AG10803 (cell line): ENCODE measurements around the gene PLK4.
"Not testable (repeated sequence)": the region's sequence is repeated elsewhere in the genome, so short reads cannot be mapped to it uniquely, and the experiment has no call there.

Experiments
- DNase-seq: peaks from one replicate; pipeline ENCODE4 v3.0.0; 2010; ENCODE audit warnings: low read depth
- H3K4me3 ChIP-seq: 2 replicates; pipeline ENCODE4 v1.5.1; 2011; ENCODE audit warnings: mild to moderate bottlenecking, low read length, control low read depth
- TF ChIP-seq, protein P1 (sequence below): conservative IDR thresholded peaks from 2 replicates; pipeline ENCODE4 v1.5.1; 2011; ENCODE audit warnings: mild to moderate bottlenecking, low read length, control low read depth, inconsistent platforms

Gene PLK4

DNA sequence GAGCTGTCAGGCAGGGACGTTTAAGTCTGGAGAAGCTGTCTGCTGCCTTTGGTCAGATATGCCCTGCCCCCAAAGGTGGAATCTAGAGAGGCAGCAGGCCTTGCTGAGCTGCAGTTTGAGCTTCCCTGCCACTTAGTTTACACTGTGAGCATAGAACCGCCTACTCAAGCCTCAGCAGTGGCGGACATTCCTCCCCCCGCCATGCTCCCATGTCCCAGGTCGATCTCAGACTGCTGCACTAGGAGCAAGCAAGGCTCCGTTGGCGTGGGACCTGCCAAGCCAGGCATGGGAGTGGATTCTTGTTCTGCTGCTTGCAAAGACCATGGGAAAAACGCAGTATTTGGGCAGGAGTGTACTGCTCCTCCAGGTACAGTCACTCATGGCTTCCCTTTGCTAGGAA is 24.3 kb downstream of the PLK4 start:
- DNase-seq = no peak
- H3K4me3 ChIP-seq = no peak overlapping the region
- TF ChIP-seq, protein P1, sequence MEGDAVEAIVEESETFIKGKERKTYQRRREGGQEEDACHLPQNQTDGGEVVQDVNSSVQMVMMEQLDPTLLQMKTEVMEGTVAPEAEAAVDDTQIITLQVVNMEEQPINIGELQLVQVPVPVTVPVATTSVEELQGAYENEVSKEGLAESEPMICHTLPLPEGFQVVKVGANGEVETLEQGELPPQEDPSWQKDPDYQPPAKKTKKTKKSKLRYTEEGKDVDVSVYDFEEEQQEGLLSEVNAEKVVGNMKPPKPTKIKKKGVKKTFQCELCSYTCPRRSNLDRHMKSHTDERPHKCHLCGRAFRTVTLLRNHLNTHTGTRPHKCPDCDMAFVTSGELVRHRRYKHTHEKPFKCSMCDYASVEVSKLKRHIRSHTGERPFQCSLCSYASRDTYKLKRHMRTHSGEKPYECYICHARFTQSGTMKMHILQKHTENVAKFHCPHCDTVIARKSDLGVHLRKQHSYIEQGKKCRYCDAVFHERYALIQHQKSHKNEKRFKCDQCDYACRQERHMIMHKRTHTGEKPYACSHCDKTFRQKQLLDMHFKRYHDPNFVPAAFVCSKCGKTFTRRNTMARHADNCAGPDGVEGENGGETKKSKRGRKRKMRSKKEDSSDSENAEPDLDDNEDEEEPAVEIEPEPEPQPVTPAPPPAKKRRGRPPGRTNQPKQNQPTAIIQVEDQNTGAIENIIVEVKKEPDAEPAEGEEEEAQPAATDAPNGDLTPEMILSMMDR = no peak

DNA sequence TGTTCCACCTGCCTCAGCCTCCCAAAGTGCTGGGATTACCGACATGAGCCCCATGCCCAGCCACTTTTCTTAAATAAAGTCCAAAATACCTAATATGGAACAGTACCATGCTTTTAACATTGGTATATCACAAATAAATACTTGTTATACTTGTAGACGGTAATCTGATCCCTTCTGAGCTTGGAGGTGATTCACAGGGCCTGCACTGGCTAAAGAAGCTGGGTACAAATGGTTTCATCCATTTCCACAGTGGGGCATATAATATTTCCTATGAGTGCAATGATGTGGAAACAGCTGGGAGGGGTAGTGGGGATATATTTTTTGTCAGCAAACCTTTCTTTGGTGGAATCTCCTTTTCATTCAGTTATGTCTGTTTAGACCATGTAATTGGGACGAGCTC is 35.8 kb downstream of the PLK4 start:
- no peak overlapping the region for H3K4me3 ChIP-seq
- no peak for DNase-seq
- TF ChIP-seq, protein P1 = no peak

DNA sequence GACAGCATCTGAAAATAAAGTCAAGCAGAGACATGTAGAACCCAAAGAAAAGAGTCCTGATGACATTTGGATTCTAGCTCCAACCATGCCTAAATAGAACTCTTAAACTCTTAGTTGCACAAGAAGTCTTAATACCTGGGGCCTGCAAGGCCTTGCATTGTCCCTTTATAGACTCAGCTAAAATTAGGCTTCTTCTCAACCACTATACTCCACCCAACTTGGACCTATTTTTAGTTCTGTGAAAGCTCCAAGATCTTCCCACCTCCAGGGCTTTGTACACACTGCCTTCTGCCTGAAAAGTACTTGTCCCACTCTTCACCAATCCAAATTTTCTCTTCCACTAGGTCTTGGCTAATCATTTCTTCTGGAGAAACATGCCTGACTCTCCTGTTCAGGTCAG is 36.5 kb downstream of the PLK4 start:
- DNase-seq = no peak
- TF ChIP-seq, protein P1 = no peak

DNA sequence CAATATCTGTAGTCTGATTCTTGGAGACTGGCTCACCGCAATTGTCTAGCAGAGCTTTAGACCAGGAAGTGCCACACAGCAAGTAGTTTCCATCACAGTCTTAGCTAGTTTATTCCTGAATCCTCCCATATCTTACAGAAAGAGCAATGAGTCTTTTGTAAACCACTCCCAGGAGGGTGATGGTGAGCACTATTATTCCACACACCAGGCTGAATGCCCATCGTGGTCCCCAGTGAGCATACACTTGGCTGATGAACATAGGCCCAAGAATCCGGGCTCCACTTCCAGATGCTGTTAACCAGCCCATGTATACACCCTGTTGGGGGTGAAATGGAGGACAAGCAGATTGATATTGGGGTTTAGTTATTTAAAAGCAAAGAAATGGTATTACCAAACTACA is 39.8 kb downstream of the PLK4 start:
- DNase-seq = no peak
- TF ChIP-seq, protein P1 = no peak
- no peak overlapping the region for H3K4me3 ChIP-seq

More for the DNA sequence above, 36.5 kb downstream of the PLK4 start:
- no peak overlapping the region for H3K4me3 ChIP-seq

DNA sequence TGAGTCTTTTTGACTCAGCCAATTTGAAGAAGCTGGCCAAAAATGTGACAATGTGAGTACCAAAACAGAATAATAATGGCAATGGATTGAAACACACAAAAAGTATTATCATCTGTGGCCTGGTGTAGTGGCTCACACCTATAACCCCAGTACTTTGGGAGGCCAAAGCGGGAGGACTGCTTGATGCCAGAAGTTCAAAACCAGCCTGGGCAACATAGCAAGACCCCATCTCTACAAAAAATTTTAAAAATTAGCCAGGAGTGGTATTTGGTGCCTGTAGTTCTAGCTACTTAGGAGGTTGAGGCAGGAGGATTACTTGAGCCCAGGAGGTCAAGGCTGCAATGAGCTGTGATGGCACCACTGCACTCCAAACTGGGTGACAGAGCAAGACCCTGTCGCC is 41.5 kb downstream of the PLK4 start:
- no peak overlapping the region for H3K4me3 ChIP-seq
- TF ChIP-seq, protein P1 = no peak
- DNase-seq = no peak

DNA sequence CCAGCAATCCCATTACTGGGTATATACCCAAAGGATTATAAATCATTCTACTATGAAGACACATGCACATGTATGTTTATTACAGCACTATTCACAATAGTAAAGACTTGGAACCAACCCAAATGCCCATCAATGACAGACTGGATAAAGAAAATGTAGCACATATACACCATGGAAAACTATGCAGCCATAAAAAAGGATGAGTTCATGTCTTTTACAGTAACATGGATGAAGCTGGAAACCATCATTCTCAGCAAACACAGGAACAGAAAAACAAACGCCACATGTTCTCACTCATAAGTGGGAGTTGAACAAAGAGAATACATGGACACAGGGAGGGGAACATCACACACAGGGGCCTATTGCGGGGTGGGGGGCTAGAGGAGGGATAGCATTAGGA is 45.0 kb downstream of the PLK4 start:
- not testable (repeated sequence) for H3K4me3 ChIP-seq, DNase-seq

DNA sequence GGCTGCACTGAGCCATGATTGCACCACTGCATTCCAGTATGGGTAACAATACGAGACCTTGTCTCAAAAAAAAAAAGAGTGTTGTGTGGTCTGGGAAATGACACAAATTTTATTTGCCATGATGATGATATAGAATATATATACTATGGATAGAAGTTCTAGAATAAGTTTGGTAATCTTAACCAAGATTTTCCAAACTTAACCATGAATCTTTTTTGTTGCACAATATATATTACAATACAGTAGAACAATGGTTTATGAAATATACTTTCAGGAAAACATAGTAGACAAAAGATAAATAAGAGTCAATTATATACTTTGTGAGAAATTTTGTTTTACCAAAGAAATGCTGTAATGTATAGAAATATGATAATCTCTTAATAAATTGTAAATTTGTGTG is 49.5 kb downstream of the PLK4 start:
- no peak for DNase-seq
- H3K4me3 ChIP-seq = no peak overlapping the region
- TF ChIP-seq, protein P1 = no peak

DNA sequence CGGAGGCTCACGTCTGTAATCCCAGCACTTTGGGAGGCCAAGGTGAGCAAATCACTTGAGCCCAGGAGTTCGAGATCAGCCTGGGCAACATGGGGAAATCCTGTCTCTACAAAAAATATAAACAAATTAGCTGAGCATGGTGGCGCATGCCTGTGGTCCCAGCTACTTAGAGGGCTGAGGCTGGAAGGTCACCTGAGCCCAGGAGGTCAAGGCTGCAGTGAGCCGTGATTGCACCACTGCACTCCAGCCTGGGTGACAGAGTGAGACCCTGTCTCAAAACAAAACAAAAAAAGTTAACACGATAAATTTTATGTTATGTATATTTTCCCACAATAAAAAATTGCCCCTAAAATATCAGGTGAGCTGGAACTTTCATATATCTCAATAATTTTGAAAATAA is 51.1 kb downstream of the PLK4 start:
- H3K4me3 ChIP-seq, DNase-seq: not testable (repeated sequence)
